Islet precursor cell (in vitro differentiated cells): ENCODE results near the gene RASAL1.

Experiments
- DNase-seq: peaks from one replicate; pipeline ENCODE4 v3.0.0-alpha.2; 2018

The RASAL1 gene

GRCh38 chr12:113070117-113070906 is 65.2 kb downstream of the RASAL1 start:
- no peak for DNase-seq

- DNase-seq: no peak
Observed at GRCh38 chr12:113069751-113070116, 65.8 kb downstream of the RASAL1 start.

- DNase-seq: no peak
Observed at GRCh38 chr12:113069149-113069548, 66.4 kb downstream of the RASAL1 start.

GRCh38 chr12:113067987-113068935 is 67.3 kb downstream of the RASAL1 start:
- DNase-seq: no peak

- no peak for DNase-seq
Observed at GRCh38 chr12:113066813-113067400, 68.7 kb downstream of the RASAL1 start.

- DNase-seq: peak; percentile 86
Observed at GRCh38 chr12:113065126-113066007, 70.2 kb downstream of the RASAL1 start.

- DNase-seq: no peak
Observed at GRCh38 chr12:113064395-113065125, 71.0 kb downstream of the RASAL1 start.

- peak; percentile 53 for DNase-seq
Observed at GRCh38 chr12:113063396-113064350, 71.9 kb downstream of the RASAL1 start.

GRCh38 chr12:113062502-113063395 is 72.8 kb downstream of the RASAL1 start:
- DNase-seq: peak; percentile 53

- no peak for DNase-seq
Observed at GRCh38 chr12:113061061-113061694, 74.4 kb downstream of the RASAL1 start.

- no peak for DNase-seq
Observed at GRCh38 chr12:113060336-113060960, 75.1 kb downstream of the RASAL1 start.

- DNase-seq: no peak
Observed at GRCh38 chr12:113059071-113059595, 76.4 kb downstream of the RASAL1 start.

- DNase-seq: no peak
Observed at GRCh38 chr12:113058553-113058952, 77.0 kb downstream of the RASAL1 start.

- peak; percentile 64 for DNase-seq
Observed at GRCh38 chr12:113057565-113058485, 77.7 kb downstream of the RASAL1 start.

GRCh38 chr12:113056631-113057488 is 78.7 kb downstream of the RASAL1 start, which contains the start of gene DTX1:
Gene DTX1, plus strand, starts transcription at chr12:113056730. Its CDS starts 1,463 bp downstream, at chr12:113058193.
- DNase-seq: no peak

GRCh38 chr12:113056381-113056630 is 79.3 kb downstream of the RASAL1 start:
- no peak for DNase-seq
